HEK293T (cell line): Measurements from ENCODE around the gene SMCP.

Source experiments
- CTCF ChIA-PET: fragments of 350-600 bp; formaldehyde crosslinking; extraction: SDS; loops from one replicate; lab custom pipeline; 2021; ENCODE audit warnings: antibody characterized with exemption, inconsistent platforms; lab: Yijun Ruan, JAX
- POLR2A ChIA-PET: fragments of 350-600 bp; formaldehyde crosslinking; extraction: SDS; loops from one replicate; lab custom pipeline; 2020; ENCODE audit warnings: antibody characterized with exemption, inconsistent platforms; lab: Yijun Ruan, JAX
- DNase-seq: peaks from one replicate; pipeline ENCODE4 v3.0.0; 2012; ENCODE audit warnings: mixed read lengths; ENCODE audit errors: extremely low spot score
- ARNT ChIP-seq: fragments of 450-650 bp; IDR thresholded peaks from 2 replicates; pipeline ENCODE4 v1.6.1; 2017; ENCODE audit warnings: mild to moderate bottlenecking
- BHLHE40 ChIP-seq: fragments of 450-650 bp; IDR thresholded peaks from 2 replicates; pipeline ENCODE4 v1.6.1; 2016; ENCODE audit warnings: mild to moderate bottlenecking, moderate library complexity, borderline replicate concordance
- CTBP1 ChIP-seq: fragments of 450-650 bp; IDR thresholded peaks from 2 replicates; pipeline ENCODE4 v1.6.1; 2016; ENCODE audit warnings: borderline replicate concordance
- ELF4 ChIP-seq: fragments of 450-650 bp; IDR thresholded peaks from 2 replicates; pipeline ENCODE4 v1.6.1; 2017; ENCODE audit warnings: antibody characterized with exemption
- FOXA1 ChIP-seq: fragments of 450-650 bp; IDR thresholded peaks from 2 replicates; pipeline ENCODE4 v1.6.1; 2016; ENCODE audit warnings: mild to moderate bottlenecking
- FOXK2 ChIP-seq: fragments of 450-650 bp; IDR thresholded peaks from 2 replicates; pipeline ENCODE4 v1.6.1; 2016; ENCODE audit warnings: mild to moderate bottlenecking
- FOXM1 ChIP-seq: fragments of 450-650 bp; IDR thresholded peaks from 2 replicates; pipeline ENCODE4 v1.6.1; 2017; ENCODE audit warnings: mild to moderate bottlenecking, borderline replicate concordance
- HDGF ChIP-seq: fragments of 450-650 bp; IDR thresholded peaks from 2 replicates; pipeline ENCODE4 v1.6.1; 2017; ENCODE audit warnings: antibody characterized with exemption, borderline replicate concordance
- L3MBTL2 ChIP-seq: fragments of 450-650 bp; conservative IDR thresholded peaks from 2 replicates; pipeline ENCODE4 v1.6.1; 2016; ENCODE audit warnings: mild to moderate bottlenecking
- LEF1 ChIP-seq: fragments of 450-650 bp; IDR thresholded peaks from 2 replicates; pipeline ENCODE4 v1.6.1; 2017; ENCODE audit warnings: mild to moderate bottlenecking, borderline replicate concordance
- NFRKB ChIP-seq: fragments of 450-650 bp; IDR thresholded peaks from 2 replicates; pipeline ENCODE4 v1.6.1; 2016; ENCODE audit warnings: mild to moderate bottlenecking, moderate library complexity
- PKNOX1 ChIP-seq: fragments of 450-650 bp; IDR thresholded peaks from 2 replicates; pipeline ENCODE4 v1.6.1; 2016
- SP1 ChIP-seq: fragments of 450-650 bp; IDR thresholded peaks from 2 replicates; pipeline ENCODE4 v1.6.1; 2017
- SUZ12 ChIP-seq: fragments of 450-650 bp; IDR thresholded peaks from 2 replicates; pipeline ENCODE4 v1.6.1; 2016; ENCODE audit warnings: mild to moderate bottlenecking
- TARDBP ChIP-seq: fragments of 450-650 bp; IDR thresholded peaks from 2 replicates; pipeline ENCODE4 v1.6.1; 2016
- ZNF384 ChIP-seq: fragments of 450-650 bp; IDR thresholded peaks from 2 replicates; pipeline ENCODE4 v1.6.1; 2016

Gene SMCP

DNA sequence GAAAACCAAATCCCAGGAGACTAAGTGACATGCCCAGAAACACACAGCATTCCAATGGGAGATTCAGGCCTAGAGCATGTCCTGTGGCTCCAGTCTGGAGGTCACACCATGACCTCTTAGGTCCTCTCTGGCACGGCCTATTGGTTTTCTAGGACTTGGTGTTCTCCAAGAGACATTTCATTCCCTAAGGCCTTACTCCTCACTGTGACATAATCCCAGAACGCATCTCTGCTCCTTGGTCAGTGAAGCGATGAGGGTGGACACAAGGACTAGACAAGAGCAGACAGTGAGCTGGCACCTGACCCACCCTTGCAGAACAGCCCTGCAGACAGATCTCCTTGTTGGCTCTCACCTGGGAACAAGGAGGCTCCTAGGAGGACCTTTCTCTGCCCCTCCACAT, 31.1 kb downstream of the SMCP start:
- TF ChIP-seq CTBP1, result no peak
- no peak for DNase-seq
- CTCF ChIA-PET, result no interaction called here
- POLR2A ChIA-PET, result no interaction called here

DNA sequence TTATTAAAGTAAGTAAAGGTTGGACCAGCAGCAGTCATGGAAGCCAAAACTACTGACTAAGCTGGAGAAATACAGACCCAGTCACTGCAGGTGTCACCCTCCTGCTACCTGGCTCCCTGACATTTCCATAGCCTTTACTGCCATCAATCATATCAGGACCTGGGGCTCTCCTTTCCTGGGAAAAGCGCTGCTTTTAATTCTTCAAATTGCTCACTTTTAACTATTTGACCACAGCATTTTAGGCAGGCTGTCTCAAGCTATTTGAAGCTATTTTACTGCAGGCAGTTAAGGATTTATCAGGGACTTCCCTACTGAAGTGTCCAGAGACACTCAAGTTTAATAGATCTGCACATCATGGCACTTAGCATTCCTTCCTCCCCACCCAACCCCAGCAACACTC, 34.3 kb downstream of the SMCP start:
- CTCF ChIA-PET, result no interaction called here
- POLR2A ChIA-PET, result no interaction called here
- TF ChIP-seq L3MBTL2, result no peak
- no peak for TF ChIP-seq FOXA1
- TF ChIP-seq ARNT, result no peak
- TF ChIP-seq ZNF384, result no peak
- TF ChIP-seq TARDBP, result no peak
- TF ChIP-seq PKNOX1, result no peak
- TF ChIP-seq FOXM1, result no peak
- no peak for TF ChIP-seq FOXK2
- no peak for TF ChIP-seq HDGF
- TF ChIP-seq BHLHE40, result no peak
- TF ChIP-seq SUZ12, result no peak
- TF ChIP-seq NFRKB, result no peak
- no peak for TF ChIP-seq SP1
- no peak for TF ChIP-seq CTBP1
- no peak for TF ChIP-seq LEF1
- TF ChIP-seq ELF4, result no peak
- no peak for DNase-seq

GRCh38 chr1:152912900-152913299, 34.8 kb downstream of the SMCP start:
- no peak for DNase-seq
- CTCF ChIA-PET, result no interaction called here
- POLR2A ChIA-PET, result no interaction called here
- TF ChIP-seq ELF4 (no peak), FOXM1 (no peak), PKNOX1 (no peak), L3MBTL2 (no peak), HDGF (no peak), ZNF384 (no peak), NFRKB (no peak), LEF1 (no peak), ARNT (no peak), FOXK2 (no peak), FOXA1 (no peak)

DNA sequence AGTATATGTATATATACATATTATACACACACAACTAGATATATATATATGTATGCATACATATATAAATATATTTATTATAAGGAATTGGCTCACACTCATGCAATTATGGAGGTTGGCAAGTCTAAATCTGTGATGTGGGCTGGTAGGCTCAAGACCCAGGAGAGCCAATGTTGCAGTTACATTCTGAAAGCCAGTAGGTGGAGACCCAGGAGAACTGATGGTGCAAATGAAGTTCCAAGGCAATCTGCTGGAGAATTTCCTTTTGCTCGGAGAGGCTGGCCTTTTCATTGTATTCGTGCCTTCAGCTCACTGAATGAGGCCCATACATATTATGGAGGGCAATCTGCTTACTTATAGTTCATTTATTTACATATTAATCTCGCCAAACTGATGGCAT, 39.7 kb downstream of the SMCP start:
- DNase-seq, result no peak
- CTCF ChIA-PET, result no interaction called here
- TF ChIP-seq LEF1 (no peak), ARNT (no peak), BHLHE40 (no peak), L3MBTL2 (no peak), TARDBP (no peak), NFRKB (no peak), PKNOX1 (no peak), SUZ12 (no peak), CTBP1 (no peak), HDGF (no peak), ELF4 (no peak), FOXA1 (no peak)
- POLR2A ChIA-PET, result no interaction called here

DNA sequence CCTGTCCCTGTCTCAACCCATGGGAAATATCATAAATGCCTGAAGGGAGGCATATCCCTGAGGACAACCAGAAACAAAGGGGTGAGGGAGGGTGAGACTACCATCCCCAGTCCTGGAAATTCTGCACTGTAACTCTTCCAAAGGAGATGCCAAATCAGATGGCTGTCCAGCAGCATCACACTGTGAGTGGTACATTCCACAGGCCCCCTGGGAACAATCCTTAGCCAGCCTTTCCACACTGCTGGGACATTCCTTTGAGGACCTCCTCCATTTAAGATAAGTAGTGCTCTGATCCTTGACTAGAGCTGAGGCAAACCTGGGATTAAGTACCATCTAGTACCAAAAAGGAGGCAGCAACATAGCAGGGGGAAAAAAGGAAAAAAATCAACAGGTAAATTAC, 40.9 kb downstream of the SMCP start:
- no peak for DNase-seq
- POLR2A ChIA-PET, result no interaction called here
- TF ChIP-seq PKNOX1 (no peak), SUZ12 (no peak), SP1 (no peak), ELF4 (no peak), ZNF384 (no peak), FOXK2 (no peak), ARNT (no peak)

DNA sequence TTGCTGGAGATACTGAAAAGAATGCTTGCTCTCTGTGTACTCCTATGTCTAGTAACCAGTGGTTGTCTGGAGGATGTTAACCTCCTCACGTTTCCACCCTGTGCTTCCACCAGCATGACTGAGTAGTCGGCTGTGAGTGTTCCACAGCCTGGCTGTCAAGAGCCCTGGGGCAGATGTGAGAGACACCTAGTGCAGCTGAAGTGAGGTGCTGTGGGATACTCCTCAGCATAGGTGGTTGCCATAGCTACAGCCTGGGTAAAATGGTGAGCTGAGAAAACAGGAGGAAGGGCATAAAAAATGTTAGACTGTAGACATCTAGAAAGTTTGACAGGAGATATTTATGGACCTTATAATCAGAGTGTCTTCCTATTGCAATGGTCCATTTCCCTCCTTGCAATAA, 46.1 kb downstream of the SMCP start:
- ChIA-PET POLR2A (no interaction called here), CTCF (no interaction called here)
- no peak for DNase-seq
- TF ChIP-seq LEF1 (no peak), ELF4 (no peak), BHLHE40 (no peak), L3MBTL2 (no peak), FOXM1 (no peak), FOXA1 (no peak), HDGF (no peak), PKNOX1 (no peak), CTBP1 (no peak), FOXK2 (no peak), ZNF384 (no peak), NFRKB (no peak), SUZ12 (no peak)

More for the DNA sequence above, 40.9 kb downstream of the SMCP start:
- CTCF ChIA-PET, result interaction anchor here (0.6 kb wide), 1 partner anchor 93 kb away, joined by 3 read pairs; no protein-coding TSS in a partner anchor
